ENCODE results near the gene TMEM185A.
"Not testable (repeated sequence)": the region's sequence is repeated elsewhere in the genome, so short reads cannot be mapped to it uniquely, and the experiment has no call there.

TMEM185A gene

GRCh38 chrX:149610511-149610910, 21.1 kb downstream of the TMEM185A start:
- Histone ChIP-seq H3K27me3 (ENCODE audit: insufficient read depth, low read depth) (no peaks in the 10 kb centered on the region), H4K20me1 (ENCODE audit: insufficient read depth) (no peaks in the 10 kb centered on the region), H2AFZ (ENCODE audit: low read depth) (no peak overlapping the region), H3K36me3 (ENCODE audit: insufficient read depth) (no peaks in the 10 kb centered on the region), H3K4me2 (no peak overlapping the region), H3K4me1 (ENCODE audit: low read depth, poor library complexity, severe bottlenecking) (no peaks in the 10 kb centered on the region), H3K79me2 (ENCODE audit: insufficient read depth, low read depth) (no peaks in the 10 kb centered on the region), H3K4me3 (IDR thresholded peaks at IDR 0.05; ENCODE audit: insufficient read depth, low read depth, low read length) (no peak overlapping the region), H3K9ac (no peak overlapping the region), H3K27ac (no peak overlapping the region)
- TF ChIP-seq CTCF (conservative IDR thresholded peaks at IDR 0.05; ENCODE audit: low read depth, low read length), result no peak

- Histone ChIP-seq H3K27ac (no peak overlapping the region), H3K9ac (no peak overlapping the region), H3K4me3 (IDR thresholded peaks at IDR 0.05; ENCODE audit: insufficient read depth, low read depth, low read length) (no peak overlapping the region), H2AFZ (ENCODE audit: low read depth) (no peak overlapping the region), H3K4me2 (no peak overlapping the region), H3K36me3 (ENCODE audit: insufficient read depth) (no peaks in the 10 kb centered on the region), H3K27me3 (ENCODE audit: insufficient read depth, low read depth) (no peaks in the 10 kb centered on the region), H3K4me1 (ENCODE audit: low read depth, poor library complexity, severe bottlenecking) (no peaks in the 10 kb centered on the region), H4K20me1 (ENCODE audit: insufficient read depth) (no peaks in the 10 kb centered on the region), H3K79me2 (ENCODE audit: insufficient read depth, low read depth) (no peaks in the 10 kb centered on the region)
- TF ChIP-seq CTCF (conservative IDR thresholded peaks at IDR 0.05; ENCODE audit: low read depth, low read length), result no peak
These were observed 23.9 kb downstream of the TMEM185A start for GRCh38 chrX:149607699-149608098.

- H2AFZ ChIP-seq (ENCODE audit: low read depth); H3K9ac ChIP-seq: not testable (repeated sequence)
These were observed 26.2 kb downstream of the TMEM185A start for GRCh38 chrX:149605248-149605885.

GRCh38 chrX:149598603-149599002, 33.0 kb downstream of the TMEM185A start:
- H4K20me1 ChIP-seq (ENCODE audit: insufficient read depth); H3K27ac ChIP-seq; H3K4me3 ChIP-seq (IDR thresholded peaks at IDR 0.05; ENCODE audit: insufficient read depth, low read depth, low read length); H3K27me3 ChIP-seq (ENCODE audit: insufficient read depth, low read depth); H3K36me3 ChIP-seq (ENCODE audit: insufficient read depth); H3K79me2 ChIP-seq (ENCODE audit: insufficient read depth, low read depth); H3K4me1 ChIP-seq (ENCODE audit: low read depth, poor library complexity, severe bottlenecking); H3K4me2 ChIP-seq; H3K9ac ChIP-seq; H2AFZ ChIP-seq (ENCODE audit: low read depth): not testable (repeated sequence)

More at GRCh38 chrX:149605248-149605885, 26.2 kb downstream of the TMEM185A start:
- H3K27me3 ChIP-seq (ENCODE audit: insufficient read depth, low read depth); H3K79me2 ChIP-seq (ENCODE audit: insufficient read depth, low read depth); H3K4me1 ChIP-seq (ENCODE audit: low read depth, poor library complexity, severe bottlenecking); H3K36me3 ChIP-seq (ENCODE audit: insufficient read depth); H3K4me3 ChIP-seq (IDR thresholded peaks at IDR 0.05; ENCODE audit: insufficient read depth, low read depth, low read length); H3K4me2 ChIP-seq; H4K20me1 ChIP-seq (ENCODE audit: insufficient read depth); H3K27ac ChIP-seq: not testable (repeated sequence)

GRCh38 chrX:149595943-149596342, 35.6 kb downstream of the TMEM185A start:
- not testable (repeated sequence) for H3K27ac ChIP-seq; H3K4me3 ChIP-seq (IDR thresholded peaks at IDR 0.05; ENCODE audit: insufficient read depth, low read depth, low read length); H3K4me2 ChIP-seq; H4K20me1 ChIP-seq (ENCODE audit: insufficient read depth); H3K4me1 ChIP-seq (ENCODE audit: low read depth, poor library complexity, severe bottlenecking); H3K79me2 ChIP-seq (ENCODE audit: insufficient read depth, low read depth); H2AFZ ChIP-seq (ENCODE audit: low read depth); H3K36me3 ChIP-seq (ENCODE audit: insufficient read depth); H3K9ac ChIP-seq; H3K27me3 ChIP-seq (ENCODE audit: insufficient read depth, low read depth)

GRCh38 chrX:149595214-149595613, 36.4 kb downstream of the TMEM185A start, which contains the start of gene HSFX2:
Gene HSFX2 (minus strand): TSS chrX:149595314. CDS start chrX:149594700, 614 bp downstream.
- H3K4me2 ChIP-seq; H3K36me3 ChIP-seq (ENCODE audit: insufficient read depth); H3K27ac ChIP-seq; H3K27me3 ChIP-seq (ENCODE audit: insufficient read depth, low read depth); H3K4me3 ChIP-seq (IDR thresholded peaks at IDR 0.05; ENCODE audit: insufficient read depth, low read depth, low read length); H3K9ac ChIP-seq; H3K4me1 ChIP-seq (ENCODE audit: low read depth, poor library complexity, severe bottlenecking); H3K79me2 ChIP-seq (ENCODE audit: insufficient read depth, low read depth); H2AFZ ChIP-seq (ENCODE audit: low read depth); H4K20me1 ChIP-seq (ENCODE audit: insufficient read depth): not testable (repeated sequence)

- H3K4me3 ChIP-seq (IDR thresholded peaks at IDR 0.05; ENCODE audit: insufficient read depth, low read depth, low read length); H4K20me1 ChIP-seq (ENCODE audit: insufficient read depth); H3K9ac ChIP-seq; H2AFZ ChIP-seq (ENCODE audit: low read depth); H3K27me3 ChIP-seq (ENCODE audit: insufficient read depth, low read depth); H3K4me2 ChIP-seq; H3K27ac ChIP-seq; H3K4me1 ChIP-seq (ENCODE audit: low read depth, poor library complexity, severe bottlenecking); H3K36me3 ChIP-seq (ENCODE audit: insufficient read depth); H3K79me2 ChIP-seq (ENCODE audit: insufficient read depth, low read depth): not testable (repeated sequence)
These were observed 40.6 kb downstream of the TMEM185A start for GRCh38 chrX:149590993-149591392.

- H3K9ac ChIP-seq; H3K79me2 ChIP-seq (ENCODE audit: insufficient read depth, low read depth); H3K27ac ChIP-seq; H3K36me3 ChIP-seq (ENCODE audit: insufficient read depth); H3K27me3 ChIP-seq (ENCODE audit: insufficient read depth, low read depth); H3K4me1 ChIP-seq (ENCODE audit: low read depth, poor library complexity, severe bottlenecking); H3K4me3 ChIP-seq (IDR thresholded peaks at IDR 0.05; ENCODE audit: insufficient read depth, low read depth, low read length); H3K4me2 ChIP-seq; H2AFZ ChIP-seq (ENCODE audit: low read depth); H4K20me1 ChIP-seq (ENCODE audit: insufficient read depth): not testable (repeated sequence)
These were observed 44.2 kb downstream of the TMEM185A start, which contains the start of gene MAGEA9B for GRCh38 chrX:149587359-149587758. Gene MAGEA9B (minus strand): TSS chrX:149587459. CDS start chrX:149583179, 4,280 bp downstream.

GRCh38 chrX:149585631-149586030, 46.0 kb downstream of the TMEM185A start:
- H3K79me2 ChIP-seq (ENCODE audit: insufficient read depth, low read depth); H3K27ac ChIP-seq; H3K27me3 ChIP-seq (ENCODE audit: insufficient read depth, low read depth); H3K4me2 ChIP-seq; H2AFZ ChIP-seq (ENCODE audit: low read depth); H4K20me1 ChIP-seq (ENCODE audit: insufficient read depth); H3K36me3 ChIP-seq (ENCODE audit: insufficient read depth); H3K4me3 ChIP-seq (IDR thresholded peaks at IDR 0.05; ENCODE audit: insufficient read depth, low read depth, low read length); H3K9ac ChIP-seq; H3K4me1 ChIP-seq (ENCODE audit: low read depth, poor library complexity, severe bottlenecking): not testable (repeated sequence)
